Activated CD8-positive, alpha-beta memory T cell treated with anti-CD3 and anti-CD28 coated beads for 4 hours (primary cell): ENCODE measurements around the gene CTXND2.

Experiments
- DNase-seq, 2 donors: peaks; one replicate each; pipeline ENCODE4 v3.0.0-alpha.2; 2020; ENCODE audit warnings: low read depth in 2 of 2

Gene CTXND2

GRCh38 chr1:150960646-150961045 is 73.7 kb downstream of the CTXND2 start:
- no peak for DNase-seq

- no peak for DNase-seq
Observed at GRCh38 chr1:150961756-150962155, 74.8 kb downstream of the CTXND2 start.
